AG04450 (cell line): ENCODE results near the gene MBOAT2. TPM values are rescaled to one million over a fixed set of nuclear protein-coding genes. Genes with fewer than 3 reads are reported as not detected.

ENCODE experiments used
- CTCF ChIA-PET: fragments of 300-600, 350-600 bp; formaldehyde crosslinking; extraction: SDS; loops from one replicate; lab custom pipeline; 2022; ENCODE audit warnings: antibody characterized with exemption, inconsistent platforms; lab: Charles Lee
- POLR2A ChIA-PET: fragments of 350-600 bp; formaldehyde crosslinking; extraction: SDS; loops from one replicate; lab custom pipeline; 2021; ENCODE audit warnings: antibody characterized with exemption, inconsistent platforms; lab: Yijun Ruan, JAX
- DNase-seq: peaks from one replicate; pipeline ENCODE4 v3.0.0-alpha.2; 2011; ENCODE audit warnings: low read depth, low spot score
- H3K27ac ChIP-seq: one replicate; pipeline ENCODE4 v1.5.1; 2012; ENCODE audit warnings: low read depth, low read length, control low read depth
- H3K27me3 ChIP-seq: one replicate; pipeline ENCODE4 v1.6.0; 2012; ENCODE audit warnings: low read length; ENCODE audit not compliant: control insufficient read depth, insufficient read depth
- H3K4me3 ChIP-seq: 2 replicates; pipeline ENCODE4 v1.5.1; 2011; ENCODE audit warnings: mild to moderate bottlenecking, low read depth, low read length, control low read depth
- H3K9me3 ChIP-seq: 2 replicates; pipeline ENCODE4 v1.5.1; 2012; ENCODE audit warnings: low read length; ENCODE audit not compliant: control insufficient read depth, insufficient read depth
- CTCF ChIP-seq: IDR thresholded peaks from 2 replicates; pipeline ENCODE4 v1.5.1; 2011; ENCODE audit warnings: low read depth, low read length, control low read depth, inconsistent platforms
- polyA plus RNA-seq: library from polyadenylated mRNA; depleted of rRNA; stranded (reverse); fragments of >200 nt; gene quantifications from 2 replicates; pipeline ENCODE4 v1.2.3, GENCODE V29; 2011

MBOAT2 gene
- polyA plus RNA-seq, 1 experiment, result 75.2 TPM

GRCh38 chr2:8954990-8955389 is 48.5 kb downstream of the MBOAT2 start:
- Histone ChIP-seq H3K9me3 (peaks cover 13% of the 10 kb centered on the region), H3K27ac (no peak overlapping the region), H3K27me3 (no peaks in the 10 kb centered on the region), H3K4me3 (no peak overlapping the region)
- no peak for DNase-seq
- no peak for TF ChIP-seq CTCF
- ChIA-PET CTCF (no interaction called here), POLR2A (no interaction called here)

GRCh38 chr2:8953525-8953924 is 50.0 kb downstream of the MBOAT2 start:
- Histone ChIP-seq H3K27me3 (no peaks in the 10 kb centered on the region), H3K27ac (no peak overlapping the region), H3K9me3 (peaks cover 13% of the 10 kb centered on the region), H3K4me3 (no peak overlapping the region)
- no peak for TF ChIP-seq CTCF
- ChIA-PET CTCF (no interaction called here), POLR2A (no interaction called here)
- DNase-seq, result no peak

- no peaks in the 10 kb centered on the region for H3K9me3 ChIP-seq
- CTCF ChIA-PET, result no interaction called here
- H3K27ac ChIP-seq, result no peak overlapping the region
- H3K27me3 ChIP-seq, result no peaks in the 10 kb centered on the region
- no peak for DNase-seq
- no peak overlapping the region for H3K4me3 ChIP-seq
- no peak for TF ChIP-seq CTCF
- POLR2A ChIA-PET, result interaction anchor here (0.6 kb wide), 1 partner anchor 197 kb away, joined by 5 read pairs; no protein-coding TSS in a partner anchor
These were observed 63.9 kb downstream of the MBOAT2 start for GRCh38 chr2:8939486-8940114.

- CTCF ChIA-PET, result interaction anchor here (0.6 kb wide), 1 partner anchor 147 kb away, joined by 3 read pairs; no protein-coding TSS in a partner anchor
- TF ChIP-seq CTCF, result no peak
- H3K27me3 ChIP-seq, result no peaks in the 10 kb centered on the region
- H3K4me3 ChIP-seq, result no peak overlapping the region
- POLR2A ChIA-PET, result no interaction called here
- DNase-seq, result no peak
- H3K9me3 ChIP-seq, result no peaks in the 10 kb centered on the region
- H3K27ac ChIP-seq, result no peak overlapping the region
These were observed 65.1 kb downstream of the MBOAT2 start for GRCh38 chr2:8938384-8938783.

GRCh38 chr2:8935982-8936381 is 67.5 kb downstream of the MBOAT2 start:
- H3K4me3 ChIP-seq, result no peak overlapping the region
- CTCF ChIA-PET, result interaction anchor here (0.7 kb wide), 1 partner anchor 29 kb away, joined by 3 read pairs; no protein-coding TSS in a partner anchor
- POLR2A ChIA-PET, result no interaction called here
- TF ChIP-seq CTCF, result no peak
- no peak overlapping the region for H3K27ac ChIP-seq
- no peaks in the 10 kb centered on the region for H3K27me3 ChIP-seq
- no peaks in the 10 kb centered on the region for H3K9me3 ChIP-seq
- no peak for DNase-seq
